Neural cell (in vitro differentiated cells): Measurements from ENCODE around the gene FLT3. TPM values are rescaled to one million over a fixed set of nuclear protein-coding genes. Genes with fewer than 3 reads are reported as not detected.

ENCODE experiments used
- H2AFZ ChIP-seq: fragments of 200-600, 300-800 bp; sonication (generic), shearing (Covaris generic); 2 replicates; pipeline ENCODE4 v1.6.0; 2014; ENCODE audit warnings: low read depth, mild to moderate bottlenecking, antibody characterized with exemption, low read length, moderate library complexity
- H3F3A ChIP-seq: fragments of 200-600 bp; shearing (Covaris generic); 2 replicates; pipeline ENCODE4 v1.6.1; 2016; ENCODE audit warnings: mild to moderate bottlenecking, moderate library complexity, mixed read lengths, antibody characterized with exemption, low read length; ENCODE audit not compliant: insufficient read depth, poor library complexity, severe bottlenecking
- H3K27ac ChIP-seq: fragments of 200-600, 300-800 bp; sonication (generic), shearing (Covaris generic); 2 replicates; pipeline ENCODE4 v1.5.1; 2014; ENCODE audit warnings: mild to moderate bottlenecking, low read length, moderate library complexity
- H3K27me3 ChIP-seq: fragments of 300-800, 200-600 bp; sonication (generic), shearing (Covaris generic); 2 replicates; pipeline ENCODE4 v1.6.0; 2014; ENCODE audit warnings: mild to moderate bottlenecking, low read depth, low read length, moderate library complexity; ENCODE audit not compliant: insufficient read depth
- H3K36me3 ChIP-seq: fragments of 300-800, 200-600 bp; sonication (generic), shearing (Covaris generic); 2 replicates; pipeline ENCODE4 v1.5.1; 2014; ENCODE audit warnings: mild to moderate bottlenecking, antibody characterized with exemption, low read length, moderate library complexity; ENCODE audit not compliant: insufficient read depth
- H3K4me2 ChIP-seq: fragments of 300-800, 200-600 bp; sonication (generic), shearing (Covaris generic); 2 replicates; pipeline ENCODE4 v1.6.0; 2014; ENCODE audit warnings: mild to moderate bottlenecking, low read length
- H3K4me3 ChIP-seq: fragments of 300-800, 200-600 bp; sonication (generic), shearing (Covaris generic); 2 replicates; pipeline ENCODE4 v1.5.1; 2014; ENCODE audit warnings: mild to moderate bottlenecking, low read length, moderate library complexity
- H3K79me2 ChIP-seq: fragments of 200-600 bp; shearing (Covaris generic); replicated peaks from 2 replicates; pipeline ENCODE4 v1.6.0; 2014; ENCODE audit warnings: mild to moderate bottlenecking, low read length, moderate library complexity; ENCODE audit not compliant: insufficient read depth
- H3K9ac ChIP-seq: fragments of 300-800, 200-600 bp; sonication (generic), shearing (Covaris generic); 2 replicates; pipeline ENCODE4 v1.6.1; 2016; ENCODE audit warnings: mild to moderate bottlenecking, low read length, mixed read lengths
- H3K9me2 ChIP-seq: fragments of 200-600 bp; shearing (Covaris generic); 2 replicates; pipeline ENCODE4 v1.6.1; 2016; ENCODE audit warnings: mild to moderate bottlenecking, low read length, mixed read lengths; ENCODE audit not compliant: insufficient read depth
- H3K9me3 ChIP-seq: fragments of 200-600, 300-800 bp; sonication (generic), shearing (Covaris generic); 2 replicates; pipeline ENCODE4 v1.6.1; 2016; ENCODE audit warnings: mild to moderate bottlenecking, mixed run types, low read length, moderate library complexity, mixed read lengths
- H4K20me1 ChIP-seq: fragments of 200-600 bp; shearing (Covaris generic); 2 replicates; pipeline ENCODE4 v1.6.1; 2016; ENCODE audit warnings: mild to moderate bottlenecking, mixed run types; ENCODE audit not compliant: insufficient read depth
- EP300 ChIP-seq: fragments of 450-650 bp; conservative IDR thresholded peaks from 2 replicates; pipeline ENCODE4 v1.6.1; 2014; ENCODE audit warnings: antibody characterized with exemption, mild to moderate bottlenecking, moderate library complexity; ENCODE audit not compliant: poor library complexity, severe bottlenecking
- EZH2 ChIP-seq: fragments of 200-600, 300-800 bp; shearing (Covaris generic), sonication (generic); IDR thresholded peaks from 2 replicates; pipeline ENCODE4 v1.6.1; 2014; ENCODE audit warnings: antibody characterized with exemption, low read length, borderline replicate concordance, mild to moderate bottlenecking; ENCODE audit not compliant: insufficient read depth, poor library complexity, severe bottlenecking
- MXI1 ChIP-seq: fragments of 450-650 bp; conservative IDR thresholded peaks from 2 replicates; pipeline ENCODE4 v1.6.1; 2014; ENCODE audit warnings: antibody characterized with exemption, mild to moderate bottlenecking; ENCODE audit not compliant: poor library complexity, severe bottlenecking
- POLR2AphosphoS5 ChIP-seq: IDR thresholded peaks from 2 replicates; pipeline ENCODE4 v1.6.1; 2012
- RAD21 ChIP-seq: fragments of 450-650 bp; conservative IDR thresholded peaks from 2 replicates; pipeline ENCODE4 v1.6.1; 2014; ENCODE audit warnings: antibody characterized with exemption, mild to moderate bottlenecking, moderate library complexity
- REST ChIP-seq: IDR thresholded peaks from 2 replicates; pipeline ENCODE4 v1.6.1; 2012; ENCODE audit warnings: borderline replicate concordance
- SMC3 ChIP-seq: fragments of 450-650 bp; conservative IDR thresholded peaks from 2 replicates; pipeline ENCODE4 v1.6.1; 2014; ENCODE audit warnings: antibody characterized with exemption, mild to moderate bottlenecking, moderate library complexity; ENCODE audit not compliant: poor library complexity
- TAF1 ChIP-seq: IDR thresholded peaks from 2 replicates; pipeline ENCODE4 v1.6.1; 2012; ENCODE audit warnings: low read depth
- polyA plus RNA-seq: library from polyadenylated mRNA; depleted of rRNA; stranded (reverse); fragments of >200 nt; gene quantifications from 2 replicates; pipeline ENCODE4 v1.2.3, GENCODE V29; 2014
- TF ChIP-seq, protein P1 (sequence below): fragments of 450-650 bp; IDR thresholded peaks from 2 replicates; pipeline ENCODE4 v1.5.1; 2014; ENCODE audit warnings: antibody characterized with exemption, mild to moderate bottlenecking, moderate library complexity; ENCODE audit not compliant: poor library complexity, severe bottlenecking

The FLT3 gene
- polyA plus RNA-seq, 1 donor from 2014 or later = 0.41 TPM

DNA sequence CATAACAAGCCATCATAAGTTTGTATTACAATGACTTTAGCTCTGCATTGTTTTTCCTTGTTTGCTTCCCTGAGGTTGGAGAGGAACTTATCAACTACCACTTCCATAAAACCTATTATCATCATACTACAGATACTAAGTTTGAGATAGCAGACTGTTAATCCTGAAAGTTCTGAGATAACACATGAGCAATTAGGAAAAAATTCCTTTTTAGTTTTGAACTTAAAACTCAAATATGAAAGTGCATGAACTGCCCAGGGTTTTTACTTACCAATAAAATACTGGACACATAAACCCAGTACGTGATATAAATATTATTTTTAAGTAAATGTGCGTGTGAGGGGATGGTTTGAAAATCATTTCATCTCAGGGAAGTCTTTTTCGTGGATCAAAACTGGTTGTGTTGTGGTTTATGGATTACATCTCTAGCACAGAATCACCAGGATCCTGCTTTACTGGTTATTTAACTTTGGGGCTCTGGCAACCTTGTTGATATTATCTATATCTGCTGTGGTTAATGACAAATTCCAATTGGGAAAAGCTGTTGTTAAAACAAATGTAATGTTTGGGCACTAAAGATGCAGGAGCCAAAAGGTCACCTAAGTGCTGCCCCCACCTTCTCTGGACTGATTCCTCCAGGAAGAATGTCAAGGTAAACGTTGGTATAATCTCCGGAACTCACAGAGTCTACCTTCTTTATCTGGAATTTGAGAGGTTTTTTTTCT lies 143.6 kb downstream of the FLT3 start:
- no peak for TF ChIP-seq POLR2AphosphoS5
- TF ChIP-seq, protein P1, sequence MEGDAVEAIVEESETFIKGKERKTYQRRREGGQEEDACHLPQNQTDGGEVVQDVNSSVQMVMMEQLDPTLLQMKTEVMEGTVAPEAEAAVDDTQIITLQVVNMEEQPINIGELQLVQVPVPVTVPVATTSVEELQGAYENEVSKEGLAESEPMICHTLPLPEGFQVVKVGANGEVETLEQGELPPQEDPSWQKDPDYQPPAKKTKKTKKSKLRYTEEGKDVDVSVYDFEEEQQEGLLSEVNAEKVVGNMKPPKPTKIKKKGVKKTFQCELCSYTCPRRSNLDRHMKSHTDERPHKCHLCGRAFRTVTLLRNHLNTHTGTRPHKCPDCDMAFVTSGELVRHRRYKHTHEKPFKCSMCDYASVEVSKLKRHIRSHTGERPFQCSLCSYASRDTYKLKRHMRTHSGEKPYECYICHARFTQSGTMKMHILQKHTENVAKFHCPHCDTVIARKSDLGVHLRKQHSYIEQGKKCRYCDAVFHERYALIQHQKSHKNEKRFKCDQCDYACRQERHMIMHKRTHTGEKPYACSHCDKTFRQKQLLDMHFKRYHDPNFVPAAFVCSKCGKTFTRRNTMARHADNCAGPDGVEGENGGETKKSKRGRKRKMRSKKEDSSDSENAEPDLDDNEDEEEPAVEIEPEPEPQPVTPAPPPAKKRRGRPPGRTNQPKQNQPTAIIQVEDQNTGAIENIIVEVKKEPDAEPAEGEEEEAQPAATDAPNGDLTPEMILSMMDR = no peak
- TF ChIP-seq EP300 = no peak
- TF ChIP-seq RAD21 = no peak
- no peak for TF ChIP-seq MXI1
- no peak for TF ChIP-seq SMC3
- TF ChIP-seq REST = no peak
- TF ChIP-seq EZH2 = no peak
- TF ChIP-seq TAF1 = no peak
- H3K9me2 ChIP-seq = no peaks in the 10 kb centered on the region
- H3K36me3 ChIP-seq = no peaks in the 10 kb centered on the region

DNA sequence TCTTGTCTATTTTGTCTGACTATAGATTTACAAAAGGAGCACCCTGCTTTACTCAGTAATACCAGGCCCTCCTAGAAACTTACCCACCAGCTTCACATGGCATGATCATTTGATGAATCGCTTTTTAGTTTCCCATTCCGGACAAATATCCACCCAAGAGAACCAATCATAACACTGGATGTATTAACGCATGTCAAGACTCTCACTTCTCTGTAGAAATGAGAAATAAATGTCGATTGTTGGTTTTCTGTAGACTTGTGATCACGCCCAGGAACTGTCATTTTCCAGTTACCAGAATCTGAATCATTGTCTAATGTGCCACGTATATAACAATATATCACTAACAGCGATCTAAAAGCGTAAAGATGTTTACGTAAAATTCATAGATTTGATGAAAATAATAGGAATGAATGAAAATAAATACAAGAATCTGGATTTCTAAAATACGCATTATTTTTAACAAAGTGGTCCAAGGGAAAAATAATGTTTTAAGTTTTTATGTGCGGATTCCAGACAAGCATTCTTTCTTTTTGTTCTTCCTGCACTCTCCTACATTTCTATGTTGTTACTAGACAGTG lies 145.3 kb downstream of the FLT3 start:
- H3K4me3 ChIP-seq = no peak overlapping the region
- H3K4me2 ChIP-seq = no peak overlapping the region
- H4K20me1 ChIP-seq = no peaks in the 10 kb centered on the region

More for the DNA sequence above, 143.6 kb downstream of the FLT3 start:
- Histone ChIP-seq H4K20me1 (no peaks in the 10 kb centered on the region), H3K4me3 (no peak overlapping the region), H3F3A (no peaks in the 10 kb centered on the region), H2AFZ (no peak overlapping the region), H3K27me3 (peaks cover 100% of the 10 kb centered on the region), H3K9me3 (no peaks in the 10 kb centered on the region), H3K79me2 (no peaks in the 10 kb centered on the region), H3K27ac (no peak overlapping the region), H3K9ac (no peak overlapping the region), H3K4me2 (no peak overlapping the region)

More for the DNA sequence above, 145.3 kb downstream of the FLT3 start:
- Histone ChIP-seq H3K9ac (no peak overlapping the region), H3K36me3 (no peaks in the 10 kb centered on the region), H3K27ac (no peak overlapping the region), H3F3A (no peaks in the 10 kb centered on the region), H3K27me3 (peaks cover 96% of the 10 kb centered on the region), H3K79me2 (no peaks in the 10 kb centered on the region), H2AFZ (no peak overlapping the region), H3K9me2 (no peaks in the 10 kb centered on the region), H3K9me3 (no peaks in the 10 kb centered on the region)
- TF ChIP-seq MXI1 = no peak
- no peak for TF ChIP-seq POLR2AphosphoS5
- no peak for TF ChIP-seq TAF1
- no peak for TF ChIP-seq SMC3
- no peak for TF ChIP-seq RAD21
- TF ChIP-seq REST = no peak
- TF ChIP-seq, protein P1 = no peak
- no peak for TF ChIP-seq EZH2
- TF ChIP-seq EP300 = no peak
